ENCODE data around the gene GPX7.

GRCh38 chr1:52633291-52633754, 31.2 kb downstream of the GPX7 start:
- TF ChIP-seq CTCF (IDR thresholded peaks at IDR 0.05 in 4 of 5, conservative IDR thresholded peaks at IDR 0.05 in 1 of 5) (peak in 1 of 5 experiments; percentile 12), POLR2A (IDR thresholded peaks at IDR 0.05) (no peak)
